ENCODE results near the gene ZDHHC11.

ZDHHC11 gene

DNA sequence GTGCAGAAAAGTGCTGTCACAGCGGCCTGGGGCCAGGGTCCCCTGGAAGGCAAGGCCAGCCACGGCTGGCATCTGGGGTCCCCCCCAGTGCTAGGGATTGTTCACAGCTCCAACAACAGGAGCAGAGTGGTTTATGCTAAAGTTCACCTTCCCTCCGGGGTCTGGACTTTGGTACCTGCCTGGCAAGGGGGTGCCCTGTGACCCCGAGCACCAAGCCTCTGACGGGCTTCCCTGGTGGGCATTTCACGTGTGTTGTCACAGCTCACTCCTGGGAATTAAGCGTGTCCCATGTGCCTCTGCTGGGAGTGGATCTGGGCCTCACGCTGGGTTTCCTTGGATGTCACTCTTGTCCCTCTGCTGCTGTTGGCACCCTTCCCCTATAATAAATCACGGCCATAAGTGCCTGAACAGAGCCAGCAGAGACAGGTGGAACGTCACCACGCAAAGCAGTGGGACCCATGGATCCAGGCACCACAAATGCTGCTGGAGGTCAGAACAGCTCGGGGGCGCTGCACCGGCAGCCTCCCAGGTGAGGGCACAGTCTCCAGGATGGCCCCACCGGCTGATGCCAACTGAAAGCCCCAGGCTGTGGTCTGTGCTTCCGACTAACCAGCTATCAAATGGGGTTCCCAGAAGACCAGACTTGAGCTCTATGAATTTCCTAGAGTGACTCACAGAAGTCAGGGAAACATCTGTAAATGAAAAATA lies 17.8 kb upstream of the ZDHHC11 start:
- H3K79me2 ChIP-seq (ENCODE audit: control insufficient read depth, low read length) = no peaks in the 10 kb centered on the region; the same call in 1 of the 2 replicates
- H3F3A ChIP-seq (ENCODE audit: control insufficient read depth, insufficient read depth) = no peaks in the 10 kb centered on the region
- no peak overlapping the region for H3K4me2 ChIP-seq (ENCODE audit: low read length)
- TF ChIP-seq EZH2phosphoT487 (IDR thresholded peaks at IDR 0.05; ENCODE audit: borderline replicate concordance, low read length) (no peak), CTCF (IDR thresholded peaks at IDR 0.05; ENCODE audit: low read depth, low read length, poor library complexity, severe bottlenecking) (no peak)
- H3K4me1 ChIP-seq (ENCODE audit: control insufficient read depth, low read length) = no peaks in the 10 kb centered on the region
- peaks cover 94% of the 10 kb centered on the region for H3K36me3 ChIP-seq (ENCODE audit: control insufficient read depth, low read length)
- H3K27ac ChIP-seq (ENCODE audit: low read depth, low read length) = no peak overlapping the region
- H4K20me1 ChIP-seq (ENCODE audit: control insufficient read depth, insufficient read depth, low read depth, low read length) = no peaks in the 10 kb centered on the region
- H3K9me2 ChIP-seq (replicated peaks; ENCODE audit: control insufficient read depth, low read length) = no peaks in the 10 kb centered on the region
- H3K9me3 ChIP-seq (ENCODE audit: control insufficient read depth, insufficient read depth, low read length) = no peaks in the 10 kb centered on the region
- no peak overlapping the region for H3K4me3 ChIP-seq (ENCODE audit: low read length)
- no peaks in the 10 kb centered on the region for H3K27me3 ChIP-seq (ENCODE audit: control insufficient read depth, low read length)

DNA sequence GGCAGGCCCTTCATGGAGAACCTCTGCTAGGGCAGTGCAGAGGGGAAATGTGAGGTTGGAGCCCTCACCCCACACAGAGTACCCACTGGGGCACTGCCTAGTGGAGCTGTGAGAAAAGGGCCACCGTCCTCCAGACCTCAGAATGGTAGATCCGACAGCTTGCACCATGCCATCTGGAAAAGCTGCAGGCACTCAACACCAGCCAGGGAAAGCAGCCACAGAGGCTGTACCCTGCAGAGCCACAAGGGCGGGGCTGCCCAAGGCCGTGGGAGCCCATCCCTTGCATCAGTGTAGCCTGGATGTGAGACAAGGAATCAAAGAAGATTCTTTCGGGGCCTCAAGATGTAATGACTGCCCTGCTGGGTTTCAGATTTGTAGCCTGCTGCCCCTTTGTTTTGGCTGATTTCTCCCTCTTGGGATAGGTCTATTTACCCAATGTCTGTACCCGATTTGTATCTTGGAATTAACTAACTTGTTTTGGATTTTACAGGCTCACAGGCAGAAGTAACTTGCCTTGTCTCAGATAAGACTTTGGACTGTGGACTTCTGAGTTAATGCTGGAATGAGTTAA lies 16.6 kb upstream of the ZDHHC11 start:
- Histone ChIP-seq H3K27me3 (ENCODE audit: control insufficient read depth, low read length) (no peaks in the 10 kb centered on the region), H3K9me3 (ENCODE audit: control insufficient read depth, insufficient read depth, low read length) (no peaks in the 10 kb centered on the region), H3K4me1 (ENCODE audit: control insufficient read depth, low read length) (no peaks in the 10 kb centered on the region), H4K20me1 (ENCODE audit: control insufficient read depth, insufficient read depth, low read depth, low read length) (peaks cover 3% of the 10 kb centered on the region; the same call in 1 of the 2 replicates), H3K36me3 (ENCODE audit: control insufficient read depth, low read length) (peaks cover 94% of the 10 kb centered on the region), H3K79me2 (ENCODE audit: control insufficient read depth, low read length) (no peaks in the 10 kb centered on the region), H3K4me2 (ENCODE audit: low read length) (no peak overlapping the region), H3K27ac (ENCODE audit: low read depth, low read length) (no peak overlapping the region), H3K9me2 (replicated peaks; ENCODE audit: control insufficient read depth, low read length) (no peaks in the 10 kb centered on the region), H3K4me3 (ENCODE audit: low read length) (no peak overlapping the region), H3F3A (ENCODE audit: control insufficient read depth, insufficient read depth) (no peaks in the 10 kb centered on the region)
- TF ChIP-seq CTCF (IDR thresholded peaks at IDR 0.05; ENCODE audit: low read depth, low read length, poor library complexity, severe bottlenecking) = no peak
- TF ChIP-seq EZH2phosphoT487 (IDR thresholded peaks at IDR 0.05; ENCODE audit: borderline replicate concordance, low read length) = no peak

DNA sequence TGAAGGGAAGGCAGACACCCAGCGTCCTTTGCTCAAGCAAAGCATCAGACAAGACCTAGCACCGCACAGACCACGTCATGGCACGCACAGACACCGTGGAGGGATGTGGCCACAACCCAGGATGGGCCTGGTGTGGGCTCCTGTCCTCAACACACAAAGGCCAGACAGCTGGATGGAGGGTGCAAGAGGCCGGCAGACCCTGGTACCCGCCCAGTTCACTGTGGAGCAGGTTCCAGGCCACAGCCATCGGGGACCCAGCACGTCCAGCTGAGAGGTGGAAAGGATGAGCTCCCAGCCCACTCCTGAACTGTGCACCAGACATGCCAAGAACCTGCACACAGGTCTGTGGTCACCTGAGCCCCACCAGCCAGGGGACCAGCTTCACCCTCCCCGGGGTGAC lies 15.0 kb upstream of the ZDHHC11 start:
- H3K79me2 ChIP-seq (ENCODE audit: control insufficient read depth, low read length) = no peaks in the 10 kb centered on the region
- no peaks in the 10 kb centered on the region for H3K4me1 ChIP-seq (ENCODE audit: control insufficient read depth, low read length)
- no peaks in the 10 kb centered on the region for H3K9me2 ChIP-seq (replicated peaks; ENCODE audit: control insufficient read depth, low read length)
- TF ChIP-seq EZH2phosphoT487 (IDR thresholded peaks at IDR 0.05; ENCODE audit: borderline replicate concordance, low read length) (no peak), CTCF (IDR thresholded peaks at IDR 0.05; ENCODE audit: low read depth, low read length, poor library complexity, severe bottlenecking) (no peak)
- no peak overlapping the region for H3K4me3 ChIP-seq (ENCODE audit: low read length)
- no peaks in the 10 kb centered on the region for H3F3A ChIP-seq (ENCODE audit: control insufficient read depth, insufficient read depth)
- no peak overlapping the region for H3K27ac ChIP-seq (ENCODE audit: low read depth, low read length)
- H3K36me3 ChIP-seq (ENCODE audit: control insufficient read depth, low read length) = peaks cover 80% of the 10 kb centered on the region
- no peaks in the 10 kb centered on the region for H3K9me3 ChIP-seq (ENCODE audit: control insufficient read depth, insufficient read depth, low read length)
- no peak overlapping the region for H3K4me2 ChIP-seq (ENCODE audit: low read length)
- peaks cover 3% of the 10 kb centered on the region; the same call in 1 of the 2 replicates for H4K20me1 ChIP-seq (ENCODE audit: control insufficient read depth, insufficient read depth, low read depth, low read length)
- no peaks in the 10 kb centered on the region for H3K27me3 ChIP-seq (ENCODE audit: control insufficient read depth, low read length)

Measured in DOHH2 (cell line).